ENCODE measurements around the gene FHOD1.

FHOD1 gene

DNA sequence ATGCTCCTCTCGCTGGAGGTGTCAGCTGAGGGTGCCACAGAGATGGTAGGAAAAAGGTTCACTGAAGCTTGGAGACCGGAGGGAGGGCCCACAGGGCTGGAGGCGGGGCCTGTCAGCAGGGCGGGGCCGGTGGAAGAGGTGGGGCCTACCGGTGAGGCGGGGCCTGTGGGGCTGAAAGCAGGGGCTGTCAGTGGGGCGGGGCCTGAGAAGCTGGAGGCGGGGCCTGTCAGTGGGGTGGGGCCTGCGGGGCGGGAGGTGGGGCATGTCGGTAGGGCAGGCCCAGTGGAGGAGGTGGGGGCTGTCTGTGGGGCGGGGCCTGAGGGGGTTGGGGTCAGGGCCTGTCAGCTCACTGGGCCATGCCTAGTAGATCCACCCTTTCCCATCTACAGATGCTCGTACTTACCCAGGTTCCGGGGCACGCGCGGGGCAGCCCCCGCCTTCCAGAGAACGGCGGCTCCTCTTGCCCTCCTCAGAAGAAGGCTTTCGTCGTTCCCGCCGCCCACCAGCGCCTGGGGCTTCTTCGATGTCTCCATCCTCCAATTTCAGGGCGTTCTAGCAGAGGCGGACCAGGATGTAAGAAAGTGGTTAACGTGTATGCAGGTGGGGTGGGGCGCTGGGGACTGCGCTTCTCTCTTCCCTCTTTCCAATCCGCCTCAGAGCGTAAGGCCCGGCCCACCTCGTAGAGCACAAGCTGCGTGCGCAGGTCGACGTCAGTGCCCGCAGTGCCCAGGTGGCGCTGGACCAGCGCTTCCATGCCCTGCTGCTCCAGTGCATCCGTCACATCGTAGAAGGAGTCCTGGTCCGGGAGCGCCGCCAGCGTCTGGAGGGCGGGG is 10.5 kb downstream of the FHOD1 start:
- in situ Hi-C loops (cut with MboI; ENCODE audit: low sequenced_read_pairs): no loop called here

- in situ Hi-C loops (cut with MboI; ENCODE audit: low sequenced_read_pairs): no loop called here
These were observed 11.3 kb downstream of the FHOD1 start for GRCh38 chr16:67235816-67236562.

GRCh38 chr16:67234180-67234597 is 13.1 kb downstream of the FHOD1 start:
- in situ Hi-C loops (cut with MboI; ENCODE audit: low sequenced_read_pairs): no loop called here

GRCh38 chr16:67233596-67233995 is 13.7 kb downstream of the FHOD1 start:
- in situ Hi-C loops (cut with MboI; ENCODE audit: low sequenced_read_pairs): no loop called here

DNA sequence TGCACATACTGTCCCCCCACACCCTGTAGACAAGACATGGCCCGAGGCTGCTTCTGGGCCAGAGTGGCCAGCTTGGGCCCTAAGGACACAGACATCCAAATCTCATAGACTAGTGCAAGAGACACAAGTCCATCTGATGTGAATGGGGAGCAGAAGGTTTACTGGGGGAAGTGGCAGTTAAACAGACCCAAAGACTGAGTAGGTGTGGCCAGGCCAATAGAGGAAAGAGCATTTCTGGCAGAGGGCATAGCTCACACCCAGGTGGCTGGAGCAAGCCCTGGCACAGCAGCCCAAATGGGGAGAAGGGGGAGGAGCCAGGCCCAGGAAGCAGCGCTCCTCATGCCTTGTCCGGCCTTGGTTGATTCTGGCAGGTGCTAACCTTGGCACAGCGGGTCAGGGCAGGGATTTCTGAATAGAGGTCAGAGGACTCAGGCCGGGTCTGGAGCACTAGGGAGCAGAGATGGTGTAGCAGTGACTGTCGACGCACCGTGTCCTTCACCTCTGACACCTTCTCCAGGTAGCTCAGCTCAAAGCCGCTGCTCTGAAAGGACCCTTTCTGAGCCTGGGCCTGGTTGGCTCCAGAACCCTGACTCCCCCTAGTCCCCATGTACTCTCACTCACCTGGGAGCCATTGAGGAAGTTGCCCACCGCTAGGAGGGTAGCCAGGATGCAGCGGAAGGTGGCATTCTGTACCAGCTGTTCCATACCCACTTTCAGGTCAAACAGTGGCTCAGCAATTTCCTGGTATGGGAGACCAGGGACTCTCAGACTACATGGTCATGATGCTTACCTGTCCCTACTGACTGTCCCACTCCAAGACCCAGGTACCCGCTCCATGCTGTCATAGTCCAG is 16.2 kb downstream of the FHOD1 start:
- in situ Hi-C loops (cut with MboI; ENCODE audit: low sequenced_read_pairs): no loop called here

DNA sequence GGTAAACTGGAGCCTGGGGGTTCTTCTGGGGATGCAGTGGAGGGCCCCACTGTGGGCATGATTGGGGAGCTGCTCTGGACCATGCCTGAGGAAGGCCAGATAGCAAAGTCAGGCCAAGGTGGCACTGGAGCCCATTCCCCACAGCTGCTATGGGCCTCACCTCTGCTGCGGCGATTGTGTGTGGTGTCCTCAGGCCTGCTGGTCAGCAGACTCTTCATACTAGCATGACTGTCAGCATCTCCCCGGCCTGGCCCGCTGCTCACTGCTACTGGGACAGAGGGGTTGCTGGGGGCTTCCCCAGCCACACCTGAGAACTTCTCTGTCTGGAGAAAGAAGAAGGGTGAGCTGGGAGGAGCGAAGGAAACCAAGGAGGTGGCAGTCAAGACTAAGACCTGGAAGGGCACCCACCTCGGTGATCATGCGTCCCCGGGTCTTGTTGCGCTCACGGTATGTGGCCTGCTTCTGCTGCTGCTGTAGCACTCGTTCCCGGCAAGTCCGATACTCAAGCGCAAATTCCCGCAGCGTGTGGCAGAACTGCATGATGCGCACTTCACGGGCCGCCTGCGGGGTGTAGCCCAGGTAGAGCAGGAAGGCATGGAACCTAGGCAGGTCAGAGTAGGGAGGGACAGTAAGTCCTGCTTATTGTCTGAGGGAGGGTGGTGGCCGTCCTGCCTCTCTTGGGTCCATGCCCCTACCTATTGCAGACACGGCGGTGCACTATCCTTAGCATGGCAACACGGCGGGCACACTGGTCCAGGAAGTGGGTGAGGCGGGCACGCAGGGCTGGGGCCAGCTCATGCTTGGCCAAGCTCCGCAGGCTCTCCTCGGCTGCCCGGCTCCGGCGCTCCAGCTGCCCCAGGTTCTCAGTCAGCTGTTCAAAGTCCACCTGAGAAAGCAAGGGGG is 17.1 kb downstream of the FHOD1 start:
- in situ Hi-C loops (cut with MboI; ENCODE audit: low sequenced_read_pairs): no loop called here

GRCh38 chr16:67228905-67229304 is 18.4 kb downstream of the FHOD1 start:
- in situ Hi-C loops (cut with MboI; ENCODE audit: low sequenced_read_pairs): no loop called here

- in situ Hi-C loops (cut with MboI; ENCODE audit: low sequenced_read_pairs): no loop called here
These were observed 19.1 kb downstream of the FHOD1 start for GRCh38 chr16:67228034-67228785.

GRCh38 chr16:67227567-67227921 is 19.7 kb downstream of the FHOD1 start:
- in situ Hi-C loops (cut with MboI; ENCODE audit: low sequenced_read_pairs): no loop called here

GRCh38 chr16:67226804-67227566 is 20.3 kb downstream of the FHOD1 start, which contains the start of gene TMEM208:
Gene TMEM208 (plus strand): TSS chr16:67227130. CDS start chr16:67227219, 89 bp downstream.
- in situ Hi-C loops (cut with MboI; ENCODE audit: low sequenced_read_pairs): no loop called here

DNA sequence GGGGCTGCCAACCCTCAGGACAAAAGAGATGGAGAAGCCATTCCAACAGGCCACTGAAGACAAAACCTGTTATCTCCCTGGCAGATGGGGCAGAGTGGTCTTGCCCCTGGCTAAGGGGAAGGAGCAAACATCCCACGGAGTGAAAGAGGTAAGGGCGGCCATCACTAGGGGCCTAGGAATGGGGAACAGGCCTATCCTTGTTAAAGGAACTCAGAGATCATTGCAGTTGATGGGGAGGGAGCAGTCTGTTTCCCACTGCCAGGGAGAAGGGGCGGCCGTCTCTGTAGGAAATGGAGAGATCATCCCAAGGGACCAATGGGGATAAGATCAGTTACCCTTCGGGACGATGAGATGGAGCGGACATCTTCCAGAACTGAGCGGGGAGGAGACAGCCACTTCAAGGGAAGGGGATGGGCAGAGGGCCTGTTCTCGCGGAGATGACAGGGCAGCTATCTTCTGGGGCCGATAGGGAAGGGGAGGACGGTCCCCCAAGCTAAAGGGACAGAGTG is 20.9 kb downstream of the FHOD1 start:
- in situ Hi-C loops (cut with MboI; ENCODE audit: low sequenced_read_pairs): no loop called here

DNA sequence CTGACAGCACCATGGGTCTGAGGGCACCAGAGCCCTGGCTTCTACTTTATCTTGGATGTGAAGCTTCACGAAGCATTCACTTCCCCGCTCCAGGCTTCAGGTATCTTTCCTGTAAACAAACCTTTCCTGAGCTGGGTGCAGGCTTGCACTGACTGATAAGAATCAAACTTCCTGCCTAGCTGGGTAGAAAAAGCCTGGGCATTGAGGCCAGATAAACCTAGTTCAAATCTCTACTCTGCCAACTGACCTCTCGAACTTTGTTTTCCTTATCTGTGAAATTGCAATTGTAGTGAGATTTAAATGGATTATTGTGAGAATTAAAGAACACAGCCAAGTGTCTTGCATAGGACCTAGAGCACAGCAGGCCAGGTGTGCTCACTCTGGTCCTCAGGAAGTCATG is 23.3 kb downstream of the FHOD1 start:
- in situ Hi-C loops (cut with MboI; ENCODE audit: low sequenced_read_pairs): no loop called here

DNA sequence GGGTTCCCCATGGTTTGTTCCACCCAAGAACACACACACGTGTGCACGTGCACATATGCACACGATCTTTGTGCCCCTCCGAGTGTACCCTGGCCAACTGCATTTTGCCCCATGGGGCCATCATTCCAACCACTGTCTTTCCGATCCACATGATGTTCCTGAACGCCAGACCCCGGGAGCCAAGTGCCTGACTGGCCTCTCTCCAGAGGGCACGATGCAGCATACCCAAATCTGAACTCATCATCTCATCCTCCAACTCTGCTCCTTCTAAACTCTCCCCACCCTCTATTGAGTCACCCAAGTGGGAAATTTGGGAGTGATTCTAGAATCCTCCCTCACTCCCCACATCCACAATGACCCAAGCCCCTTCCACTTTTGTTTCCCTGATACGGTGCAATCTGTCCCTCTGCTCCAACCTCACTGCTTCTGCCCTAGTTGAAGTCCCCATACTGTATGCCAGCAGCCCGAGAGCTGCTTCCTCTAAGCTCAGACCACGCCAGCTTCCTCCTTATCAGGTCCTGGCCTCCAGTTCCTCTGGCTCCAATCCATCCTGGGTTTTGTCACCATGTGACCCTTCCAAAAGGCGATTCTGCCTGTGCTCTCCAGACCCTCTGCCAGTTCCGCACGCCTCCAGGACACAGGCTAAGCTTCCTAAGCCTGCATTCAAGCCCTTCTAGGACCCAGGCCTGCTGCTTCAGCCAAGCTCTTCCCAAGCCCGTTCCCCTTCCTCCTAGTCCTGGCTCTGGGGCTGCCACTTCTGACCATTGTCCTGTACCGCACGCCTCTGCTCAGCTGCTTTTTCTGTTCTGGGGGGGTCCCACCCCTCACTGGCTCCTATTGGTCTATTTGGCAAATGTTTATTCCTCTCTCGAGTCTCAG is 30.4 kb downstream of the FHOD1 start:
- in situ Hi-C loops (cut with MboI; ENCODE audit: low sequenced_read_pairs): no loop called here

- in situ Hi-C loops (cut with MboI; ENCODE audit: low sequenced_read_pairs): no loop called here
These were observed 31.6 kb downstream of the FHOD1 start for GRCh38 chr16:67215706-67216105.

GRCh38 chr16:67213197-67214019 is 33.9 kb downstream of the FHOD1 start:
- in situ Hi-C loops (cut with MboI; ENCODE audit: low sequenced_read_pairs): no loop called here

GRCh38 chr16:67212766-67213165 is 34.5 kb downstream of the FHOD1 start:
- in situ Hi-C loops (cut with MboI; ENCODE audit: low sequenced_read_pairs): no loop called here

GRCh38 chr16:67211674-67212073 is 35.6 kb downstream of the FHOD1 start:
- in situ Hi-C loops (cut with MboI; ENCODE audit: low sequenced_read_pairs): no loop called here
